ENCODE results near the gene GPR15LG. TPM values are rescaled to one million over a fixed set of nuclear protein-coding genes. Genes with fewer than 3 reads are reported as not detected.

GPR15LG gene
- total RNA-seq, 4 donors from 2014 or later: not detected

GRCh38 chr10:84184517-84184916 is 10.9 kb downstream of the GPR15LG start:
- Histone ChIP-seq H3K4me1 (no peaks in the 10 kb centered on the region), H3K36me3 (no peaks in the 10 kb centered on the region), H3K27me3 (no peaks in the 10 kb centered on the region), H3K9me3 (no peaks in the 10 kb centered on the region), H3K27ac (no peak overlapping the region), H3K4me3 (no peak overlapping the region)
- TF ChIP-seq POLR2A (IDR thresholded peaks at IDR 0.05): no peak
- no peak for TF ChIP-seq CTCF (IDR thresholded peaks at IDR 0.05)
- intact Hi-C loops (cut with DNase I; ENCODE audit: low total_unique reads): no loop called here
- no peak for DNase-seq

- DNase-seq: no peak
- TF ChIP-seq CTCF (IDR thresholded peaks at IDR 0.05): no peak
- TF ChIP-seq POLR2A (IDR thresholded peaks at IDR 0.05): no peak
- Histone ChIP-seq H3K9me3 (no peaks in the 10 kb centered on the region), H3K4me3 (no peak overlapping the region), H3K27me3 (no peaks in the 10 kb centered on the region), H3K36me3 (no peaks in the 10 kb centered on the region), H3K4me1 (no peaks in the 10 kb centered on the region), H3K27ac (no peak overlapping the region)
- intact Hi-C loops (cut with DNase I; ENCODE audit: low total_unique reads): no loop called here
Observed at GRCh38 chr10:84185526-84186175, 12.1 kb downstream of the GPR15LG start.

GRCh38 chr10:84188815-84189214 is 15.2 kb downstream of the GPR15LG start:
- Histone ChIP-seq H3K36me3 (no peaks in the 10 kb centered on the region), H3K9me3 (no peaks in the 10 kb centered on the region), H3K27me3 (no peaks in the 10 kb centered on the region), H3K4me3 (no peak overlapping the region), H3K4me1 (no peaks in the 10 kb centered on the region), H3K27ac (no peak overlapping the region)
- no peak for DNase-seq
- intact Hi-C loops (cut with DNase I; ENCODE audit: low total_unique reads): no loop called here
- TF ChIP-seq POLR2A (IDR thresholded peaks at IDR 0.05) (no peak), CTCF (IDR thresholded peaks at IDR 0.05) (no peak)

- Histone ChIP-seq H3K27ac (no peak overlapping the region), H3K36me3 (no peaks in the 10 kb centered on the region), H3K4me1 (no peaks in the 10 kb centered on the region), H3K4me3 (no peak overlapping the region), H3K9me3 (no peaks in the 10 kb centered on the region), H3K27me3 (peaks cover 0 to 6% of the 10 kb centered on the region in 2 donors)
- TF ChIP-seq CTCF (IDR thresholded peaks at IDR 0.05): no peak
- no peak for TF ChIP-seq POLR2A (IDR thresholded peaks at IDR 0.05)
- intact Hi-C loops (cut with DNase I; ENCODE audit: low total_unique reads): no loop called here
- no peak for DNase-seq
Observed at GRCh38 chr10:84190621-84191020, 17.0 kb downstream of the GPR15LG start.

GRCh38 chr10:84191106-84191505 is 17.5 kb downstream of the GPR15LG start:
- TF ChIP-seq POLR2A (IDR thresholded peaks at IDR 0.05): no peak
- TF ChIP-seq CTCF (IDR thresholded peaks at IDR 0.05): no peak
- Histone ChIP-seq H3K27ac (no peak overlapping the region), H3K36me3 (no peaks in the 10 kb centered on the region), H3K4me3 (no peak overlapping the region), H3K27me3 (peaks cover 0 to 6% of the 10 kb centered on the region in 2 donors), H3K4me1 (no peaks in the 10 kb centered on the region), H3K9me3 (no peaks in the 10 kb centered on the region)
- no peak for DNase-seq
- intact Hi-C loops (cut with DNase I; ENCODE audit: low total_unique reads): no loop called here
